Testis (tissue), 2 donors: Measurements from ENCODE around the gene EPO.

ENCODE experiments used
- POLR2A ChIP-seq: fragments of 450-650 bp; IDR thresholded peaks from one replicate; pipeline ENCODE4 v1.6.1; 2017; ENCODE audit warnings: antibody characterized with exemption, mild to moderate bottlenecking, moderate library complexity
- TF ChIP-seq, protein P1 (sequence below), 3 experiments: fragments of 450-650 bp in 2 of 3; fragments of 200-600 bp in 1 of 3; sonication (generic) in 1 of 3; IDR thresholded peaks; one replicate each; pipeline ENCODE4 v1.5.1; 2016 to 2019; ENCODE audit warnings: antibody characterized with exemption in 3 of 3, mild to moderate bottlenecking in 2 of 3, moderate library complexity in 1 of 3

DNA sequence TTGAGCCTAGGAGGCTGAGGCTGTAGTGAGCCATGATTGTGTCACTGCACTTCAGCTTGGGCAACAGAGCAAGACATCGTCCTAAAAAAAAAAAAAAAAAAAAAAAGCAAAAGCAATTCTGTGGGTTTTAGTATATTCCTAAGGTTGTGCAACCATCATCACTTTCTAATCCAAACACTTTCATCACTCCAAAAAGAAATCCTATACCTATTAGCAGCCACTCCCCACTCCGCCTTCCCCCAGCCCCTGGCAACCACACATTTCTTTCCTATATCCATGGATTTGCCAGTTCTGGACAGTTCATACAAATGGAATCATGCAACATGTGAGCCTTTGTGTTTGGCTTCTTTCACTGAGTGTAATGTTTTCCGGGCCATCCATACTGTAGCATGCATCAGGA, 33.5 kb downstream of the EPO start:
- TF ChIP-seq, protein P1, sequence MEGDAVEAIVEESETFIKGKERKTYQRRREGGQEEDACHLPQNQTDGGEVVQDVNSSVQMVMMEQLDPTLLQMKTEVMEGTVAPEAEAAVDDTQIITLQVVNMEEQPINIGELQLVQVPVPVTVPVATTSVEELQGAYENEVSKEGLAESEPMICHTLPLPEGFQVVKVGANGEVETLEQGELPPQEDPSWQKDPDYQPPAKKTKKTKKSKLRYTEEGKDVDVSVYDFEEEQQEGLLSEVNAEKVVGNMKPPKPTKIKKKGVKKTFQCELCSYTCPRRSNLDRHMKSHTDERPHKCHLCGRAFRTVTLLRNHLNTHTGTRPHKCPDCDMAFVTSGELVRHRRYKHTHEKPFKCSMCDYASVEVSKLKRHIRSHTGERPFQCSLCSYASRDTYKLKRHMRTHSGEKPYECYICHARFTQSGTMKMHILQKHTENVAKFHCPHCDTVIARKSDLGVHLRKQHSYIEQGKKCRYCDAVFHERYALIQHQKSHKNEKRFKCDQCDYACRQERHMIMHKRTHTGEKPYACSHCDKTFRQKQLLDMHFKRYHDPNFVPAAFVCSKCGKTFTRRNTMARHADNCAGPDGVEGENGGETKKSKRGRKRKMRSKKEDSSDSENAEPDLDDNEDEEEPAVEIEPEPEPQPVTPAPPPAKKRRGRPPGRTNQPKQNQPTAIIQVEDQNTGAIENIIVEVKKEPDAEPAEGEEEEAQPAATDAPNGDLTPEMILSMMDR (IDR thresholded peaks at IDR 0.05) = no peak
- no peak for TF ChIP-seq POLR2A
